HCT116 (cell line): Measurements from ENCODE around the gene AGRP. TPM values are rescaled to one million over a fixed set of nuclear protein-coding genes. Genes with fewer than 3 reads are reported as not detected.

Experiments used
- ATAC-seq: fragments of 200-7000 bp; cut with Tn5 transposase; 2 replicates; pipeline ENCODE4 v1.9.1; 2020; ENCODE audit warnings: mild to moderate bottlenecking, moderate library complexity
- BruUV-seq: library from RNA; stranded (reverse); fragments of 400-500 nt; replicated peaks from 2 replicates; lab custom pipeline; 2021; lab: Mats Ljungman, UMichigan
- CTCF ChIA-PET: fragments of 300-600 bp; sonication (Branson Sonifier 250); formaldehyde crosslinking; loops from one replicate; lab custom pipeline; 2021; ENCODE audit warnings: antibody characterized with exemption; lab: Charles Lee
- POLR2A ChIA-PET: fragments of 300-600, 350-600 bp; sonication (Branson Sonifier 250); formaldehyde crosslinking; loops from one replicate; lab custom pipeline; 2021; ENCODE audit warnings: antibody characterized with exemption; lab: Charles Lee
- RAD21 ChIA-PET, 2 experiments: fragments of 300-600 bp; sonication (Branson Sonifier 250); formaldehyde crosslinking; loops; one replicate each; lab custom pipeline; 2023; ENCODE audit warnings: low total read pairs in 2 of 2; ENCODE audit not compliant: uncharacterized antibody in 2 of 2, unreplicated experiment in 2 of 2, low non-redundant PET in 1 of 2; lab: Charles Lee
- DNase-seq: peaks from one replicate; pipeline ENCODE4 v3.0.0-alpha.2; 2010; ENCODE audit warnings: low read depth, low spot score
- H2AFZ ChIP-seq: fragments of 200-600 bp; shearing (Covaris generic), sonication (generic); 2 replicates; pipeline ENCODE4 v1.6.1; 2017; ENCODE audit warnings: low read depth, mixed run types, mixed read lengths, antibody characterized with exemption, low read length; ENCODE audit not compliant: poor library complexity, severe bottlenecking
- H3K27ac ChIP-seq: 2 replicates; pipeline ENCODE4 v1.5.1; 2012; ENCODE audit warnings: low read depth, low read length
- H3K27me3 ChIP-seq: fragments of 200-600 bp; sonication (generic); 2 replicates; pipeline ENCODE4 v1.6.1; 2016; ENCODE audit warnings: mixed run types, low read length, mixed read lengths; ENCODE audit not compliant: insufficient read depth
- H3K36me3 ChIP-seq, 2 experiments: fragments of 200-500 bp in 1 of 2; fragments of 200-600 bp in 1 of 2; sonication (Bioruptor generic) in 1 of 2; sonication (generic) in 1 of 2; 2 replicates each; pipeline versions ENCODE4 v1.5.1 to v1.6.1; 2014 to 2016; ENCODE audit warnings: low read length in 2 of 2, inconsistent platforms in 1 of 2, mixed read lengths in 1 of 2, mixed run types in 1 of 2; ENCODE audit not compliant: insufficient read depth in 2 of 2, control insufficient read depth in 1 of 2
- H3K4me1 ChIP-seq, 2 experiments: fragments of 200-600 bp in 1 of 2; sonication (generic) in 1 of 2; 2 replicates each; pipeline versions ENCODE4 v1.5.1 to v1.6.1; 2012 to 2017; ENCODE audit warnings: low read length in 2 of 2, inconsistent platforms in 1 of 2, mild to moderate bottlenecking in 1 of 2, mixed read lengths in 1 of 2, mixed run types in 1 of 2, moderate library complexity in 1 of 2; ENCODE audit not compliant: insufficient read depth in 2 of 2, control insufficient read depth in 1 of 2
- H3K4me2 ChIP-seq: fragments of 200-600 bp; sonication (generic); 2 replicates; pipeline ENCODE4 v1.6.1; 2017; ENCODE audit warnings: mixed run types, low read length, mixed read lengths
- H3K4me3 ChIP-seq, 2 experiments: fragments of 200-600 bp in 1 of 2; sonication (generic) in 1 of 2; replicated peaks in 1 of 2; 2 replicates each; pipeline ENCODE4 v1.5.1; 2011 to 2016; ENCODE audit warnings: low read length in 2 of 2, control low read depth in 1 of 2, low read depth in 1 of 2, mild to moderate bottlenecking in 1 of 2, mixed read lengths in 1 of 2, mixed run types in 1 of 2
- H3K79me2 ChIP-seq: fragments of 200-600 bp; sonication (generic); 2 replicates; pipeline ENCODE4 v1.6.1; 2017; ENCODE audit warnings: mild to moderate bottlenecking, mixed run types, low read length, moderate library complexity, mixed read lengths; ENCODE audit not compliant: insufficient read depth
- H3K9ac ChIP-seq: fragments of 200-600 bp; sonication (generic); 2 replicates; pipeline ENCODE4 v1.6.1; 2016; ENCODE audit warnings: low read length, mixed read lengths
- H3K9me2 ChIP-seq: fragments of 200-600 bp; sonication (generic), shearing (Covaris generic); 2 replicates; pipeline ENCODE4 v1.6.1; 2017; ENCODE audit warnings: mixed run types, mild to moderate bottlenecking, moderate library complexity; ENCODE audit not compliant: insufficient read depth
- H3K9me3 ChIP-seq, 2 experiments: fragments of 200-500 bp in 1 of 2; fragments of 200-600 bp in 1 of 2; sonication (Bioruptor generic) in 1 of 2; sonication (generic) in 1 of 2; 2 replicates each; pipeline ENCODE4 v1.6.1; 2014 to 2017; ENCODE audit warnings: low read length in 2 of 2, mixed read lengths in 2 of 2, inconsistent platforms in 1 of 2, low read depth in 1 of 2, mild to moderate bottlenecking in 1 of 2, mixed run types in 1 of 2, moderate library complexity in 1 of 2; ENCODE audit not compliant: control insufficient read depth in 1 of 2, insufficient read depth in 1 of 2
- H4K20me1 ChIP-seq: fragments of 200-600 bp; sonication (generic), shearing (Covaris generic); 2 replicates; pipeline ENCODE4 v1.6.1; 2017; ENCODE audit warnings: mixed run types, mild to moderate bottlenecking, moderate library complexity; ENCODE audit not compliant: insufficient read depth
- CTCF ChIP-seq, 3 experiments: fragments of 200-600 bp in 1 of 3; sonication (generic) in 1 of 3; IDR thresholded peaks in 2 of 3; conservative IDR thresholded peaks in 1 of 3; 2 replicates each; pipeline ENCODE4 v1.5.1; 2012 to 2017; ENCODE audit warnings: low read depth in 2 of 3, low read length in 2 of 3, antibody characterized with exemption in 1 of 3, borderline replicate concordance in 1 of 3, control low read depth in 1 of 3, mild to moderate bottlenecking in 1 of 3, mixed read lengths in 1 of 3, mixed run types in 1 of 3, moderate library complexity in 1 of 3; ENCODE audit not compliant: insufficient read depth in 1 of 3
- POLR2AphosphoS5 ChIP-seq: IDR thresholded peaks from 2 replicates; pipeline ENCODE4 v1.6.1; 2011; ENCODE audit warnings: mild to moderate bottlenecking, low read depth, low read length, moderate library complexity
- RAD21 ChIP-seq: IDR thresholded peaks from 2 replicates; pipeline ENCODE4 v1.6.1; 2012; ENCODE audit warnings: low read depth, mild to moderate bottlenecking
- intact Hi-C: fragments of 100-400 bp; cut with micrococcal nuclease; formaldehyde crosslinking; loops from 2 replicates; pipeline ENCODE4 v1.10.0; 2022
- total RNA-seq: library from RNA; stranded (reverse); gene quantifications from one replicate; pipeline ENCODE4 v1.2.1, GENCODE V29; 2021; ENCODE audit not compliant: unreplicated experiment

AGRP gene
- total RNA-seq, 1 experiment from 2014 or later, result not detected

GRCh38 chr16:67456391-67457081, 26.8 kb downstream of the AGRP start:
- no peaks in the 10 kb centered on the region for H3K36me3 ChIP-seq
- H3K4me3 ChIP-seq, result no peak overlapping the region
- POLR2A ChIA-PET, result no interaction called here
- DNase-seq, result no peak
- H3K79me2 ChIP-seq, result no peaks in the 10 kb centered on the region
- H2AFZ ChIP-seq, result no peak overlapping the region
- H3K4me2 ChIP-seq, result no peak overlapping the region
- H3K9ac ChIP-seq, result no peak overlapping the region
- H3K4me1 ChIP-seq, result no peaks in the 10 kb centered on the region; a peak in 1 of 4 replicates
- H3K27me3 ChIP-seq, result no peaks in the 10 kb centered on the region
- RAD21 ChIA-PET, result no interaction called here
- intact Hi-C loops, result no loop called here
- TF ChIP-seq CTCF (IDR thresholded peaks at IDR 0.05 in 2 of 3, conservative IDR thresholded peaks at IDR 0.05 in 1 of 3; ENCODE audit: borderline replicate concordance in 1 of 3, insufficient read depth in 1 of 3, low read depth in 2 of 3, low read length in 2 of 3) (peak; percentile 32 to 56 (median 55); a peak in 5 of 6 replicates), POLR2AphosphoS5 (no peak)
- TF ChIP-seq, all 23 proteins: peak for 1
- CTCF ChIA-PET, result interaction anchor here (0.7 to 2.7 kb wide), 10 partner anchors 9 to 196 kb away, joined by 3 to 15 read pairs (median 4); partner anchors contain the start of gene HSD11B2
- Histone ChIP-seq H3K9me3 (no peaks in the 10 kb centered on the region), H3K27ac (no peak overlapping the region), H3K9me2 (no peaks in the 10 kb centered on the region), H4K20me1 (no peaks in the 10 kb centered on the region)
- ATAC-seq, result peak; percentile 67; the same call in 1 of the 2 replicates
- BruUV-seq, result no TSS peak

- RAD21 ChIA-PET, result no interaction called here
- Histone ChIP-seq H3K4me1 (no peaks in the 10 kb centered on the region; a peak in 1 of 4 replicates), H3K9ac (no peak overlapping the region), H3K9me2 (no peaks in the 10 kb centered on the region), H3K9me3 (no peaks in the 10 kb centered on the region), H4K20me1 (no peaks in the 10 kb centered on the region), H2AFZ (no peak overlapping the region), H3K4me3 (no peak overlapping the region)
- DNase-seq, result no peak
- intact Hi-C loops, result no loop called here
- CTCF ChIA-PET, result no interaction called here
- BruUV-seq, result no TSS peak
- POLR2A ChIA-PET, result no interaction called here
- TF ChIP-seq RAD21, result no peak
- TF ChIP-seq, all 23 proteins: peak for 0
- Histone ChIP-seq H3K36me3 (no peaks in the 10 kb centered on the region), H3K27me3 (no peaks in the 10 kb centered on the region), H3K79me2 (no peaks in the 10 kb centered on the region), H3K27ac (no peak overlapping the region), H3K4me2 (no peak overlapping the region)
- ATAC-seq, result no peak
These were observed 28.5 kb downstream of the AGRP start for GRCh38 chr16:67454852-67455251.
